H9 (cell line): ENCODE measurements around the gene EPGN. TPM values are rescaled to one million over a fixed set of nuclear protein-coding genes. Genes with fewer than 3 reads are reported as not detected.

Experiments used
- DNase-seq: peaks from one replicate; pipeline ENCODE4 v3.0.0-alpha.2; 2017
- H2AFZ ChIP-seq: one replicate; pipeline ENCODE4 v1.6.1; 2013; ENCODE audit warnings: mild to moderate bottlenecking, low read length, control low read depth, moderate library complexity
- H2AK5ac ChIP-seq: 2 replicates; pipeline ENCODE4 v1.6.1; 2013; ENCODE audit warnings: low read length, control low read depth, mixed read lengths; ENCODE audit not compliant: insufficient read length
- H2BK120ac ChIP-seq: one replicate; pipeline ENCODE4 v1.6.1; 2013; ENCODE audit warnings: low read depth, mild to moderate bottlenecking, low read length, control low read depth, inconsistent platforms; ENCODE audit not compliant: poor library complexity, severe bottlenecking
- H2BK12ac ChIP-seq: 2 replicates; pipeline ENCODE4 v1.6.1; 2013; ENCODE audit warnings: low read length, control low read depth, mixed read lengths, low read depth; ENCODE audit not compliant: insufficient read length
- H2BK15ac ChIP-seq: 2 replicates; pipeline ENCODE4 v1.6.1; 2013; ENCODE audit warnings: low read depth, low read length, control low read depth
- H2BK20ac ChIP-seq: one replicate; pipeline ENCODE4 v1.6.1; 2013; ENCODE audit warnings: low read depth, mild to moderate bottlenecking, low read length, control low read depth, inconsistent platforms; ENCODE audit not compliant: poor library complexity, severe bottlenecking
- H2BK5ac ChIP-seq: 2 replicates; pipeline ENCODE4 v1.6.1; 2013; ENCODE audit warnings: low read length, control low read depth, mixed read lengths; ENCODE audit not compliant: insufficient read length
- H3K14ac ChIP-seq: 2 replicates; pipeline ENCODE4 v1.6.1; 2013; ENCODE audit warnings: low read length, control low read depth; ENCODE audit not compliant: insufficient read depth
- H3K18ac ChIP-seq: 2 replicates; pipeline ENCODE4 v1.6.1; 2013; ENCODE audit warnings: low read depth, mild to moderate bottlenecking, mixed read lengths, low read length, control low read depth; ENCODE audit not compliant: insufficient read length
- H3K23ac ChIP-seq: 2 replicates; pipeline ENCODE4 v1.6.1; 2013; ENCODE audit warnings: low read length, control low read depth, mixed read lengths, low read depth; ENCODE audit not compliant: insufficient read length
- H3K23me2 ChIP-seq: 2 replicates; pipeline ENCODE4 v1.6.1; 2013; ENCODE audit warnings: low read depth, mild to moderate bottlenecking, mixed read lengths, low read length, control low read depth; ENCODE audit not compliant: insufficient read length, poor library complexity, severe bottlenecking
- H3K27ac ChIP-seq: 2 replicates; pipeline ENCODE4 v1.5.1; 2013; ENCODE audit warnings: low read length, control low read depth, mixed read lengths, low read depth; ENCODE audit not compliant: insufficient read length
- H3K27me3 ChIP-seq: 2 replicates; pipeline ENCODE4 v1.6.1; 2013; ENCODE audit warnings: low read length, control low read depth, inconsistent platforms; ENCODE audit not compliant: insufficient read depth
- H3K4ac ChIP-seq: 2 replicates; pipeline ENCODE4 v1.6.1; 2013; ENCODE audit warnings: low read depth, mild to moderate bottlenecking, control low read depth, inconsistent platforms, low read length, moderate library complexity
- H3K4me1 ChIP-seq: 2 replicates; pipeline ENCODE4 v1.6.1; 2013; ENCODE audit warnings: low read length, control low read depth, inconsistent platforms; ENCODE audit not compliant: insufficient read depth
- H3K4me2 ChIP-seq: 2 replicates; pipeline ENCODE4 v1.6.1; 2013; ENCODE audit warnings: low read length, control low read depth, mixed read lengths; ENCODE audit not compliant: insufficient read length, insufficient read depth
- H3K56ac ChIP-seq: 2 replicates; pipeline ENCODE4 v1.6.1; 2013; ENCODE audit warnings: low read depth, mild to moderate bottlenecking, mixed read lengths, low read length, control low read depth; ENCODE audit not compliant: insufficient read length
- H3K79me1 ChIP-seq: 2 replicates; pipeline ENCODE4 v1.6.1; 2013; ENCODE audit warnings: low read depth, mild to moderate bottlenecking, moderate library complexity, low read length, control low read depth, inconsistent platforms; ENCODE audit not compliant: insufficient read depth, poor library complexity, severe bottlenecking
- H3K79me2 ChIP-seq: 2 replicates; pipeline ENCODE4 v1.6.1; 2013; ENCODE audit warnings: low read length, control low read depth, inconsistent platforms; ENCODE audit not compliant: insufficient read depth
- H3K9ac ChIP-seq: 2 replicates; pipeline ENCODE4 v1.6.1; 2013; ENCODE audit warnings: low read length, control low read depth, mixed read lengths; ENCODE audit not compliant: insufficient read length; ENCODE audit errors: extremely low read depth
- H3K9me3 ChIP-seq: one replicate; pipeline ENCODE4 v1.6.1; 2013; ENCODE audit warnings: low read depth, low read length, inconsistent platforms; ENCODE audit not compliant: control insufficient read depth
- H3T11ph ChIP-seq: one replicate; pipeline ENCODE4 v1.6.1; 2013; ENCODE audit warnings: mild to moderate bottlenecking, low read length, control low read depth, inconsistent platforms
- H4K20me1 ChIP-seq: one replicate; pipeline ENCODE4 v1.6.1; 2013; ENCODE audit not compliant: control insufficient read depth, insufficient read length, insufficient read depth
- H4K5ac ChIP-seq: 2 replicates; pipeline ENCODE4 v1.6.1; 2013; ENCODE audit warnings: low read depth, mild to moderate bottlenecking, mixed read lengths, low read length, control low read depth; ENCODE audit not compliant: insufficient read length
- H4K8ac ChIP-seq: replicated peaks from 2 replicates; pipeline ENCODE4 v1.6.1; 2013; ENCODE audit warnings: low read length, control low read depth, mixed read lengths, low read depth; ENCODE audit not compliant: insufficient read length
- H4K91ac ChIP-seq: 2 replicates; pipeline ENCODE4 v1.6.1; 2013; ENCODE audit warnings: low read depth, mild to moderate bottlenecking, moderate library complexity, mixed read lengths, low read length, control low read depth; ENCODE audit not compliant: insufficient read length
- H3K27ac Mint-ChIP-seq, 3 experiments: 2 replicates in 2 of 3; 3 replicates in 1 of 3; pipeline ENCODE4 v1.8.0; 2020 to 2021; ENCODE audit warnings: mixed read lengths in 3 of 3, mild to moderate bottlenecking in 1 of 3, moderate library complexity in 1 of 3
- H3K27me3 Mint-ChIP-seq: 2 replicates; pipeline ENCODE4 v1.8.0; 2021; ENCODE audit warnings: low read depth, mild to moderate bottlenecking, moderate library complexity, mixed read lengths
- H3K36me3 Mint-ChIP-seq, 3 experiments: 2 replicates in 2 of 3; 3 replicates in 1 of 3; pipeline ENCODE4 v1.8.0; 2020 to 2021; ENCODE audit warnings: low read depth in 3 of 3, mixed read lengths in 3 of 3; ENCODE audit not compliant: insufficient read depth in 1 of 3
- H3K4me1 Mint-ChIP-seq, 2 experiments: 2 replicates each; pipeline ENCODE4 v1.8.0; 2020; ENCODE audit warnings: mixed read lengths in 2 of 2
- H3K4me3 Mint-ChIP-seq, 2 experiments: 2 replicates in 1 of 2; 3 replicates in 1 of 2; pipeline ENCODE4 v1.8.0; 2020 to 2021; ENCODE audit warnings: mild to moderate bottlenecking in 2 of 2, mixed read lengths in 2 of 2, moderate library complexity in 1 of 2
- H3K9me3 Mint-ChIP-seq, 2 experiments: 2 replicates in 1 of 2; 3 replicates in 1 of 2; pipeline ENCODE4 v1.8.0; 2020; ENCODE audit warnings: mild to moderate bottlenecking in 2 of 2, mixed read lengths in 2 of 2, moderate library complexity in 1 of 2
- WGBS: extraction: QIAGEN DNeasy Blood & Tissue Kit; methylation state at CpG from one replicate; pipeline ENCODE4 v1.1.7; 2013; ENCODE audit warnings: missing lambda C conversion rate, low lambda C conversion rate, mixed read lengths; ENCODE audit not compliant: insufficient read length; ENCODE audit errors: extremely low coverage; 5-methylcytosine and 5-hydroxymethylcytosine counted together
- total RNA-seq: library from RNA; stranded (reverse); gene quantifications from 2 replicates; pipeline ENCODE4 v1.2.1, GENCODE V29; 2021
- TF ChIP-seq, protein P1 (sequence below): fragments of 200-600 bp; sonication (generic); conservative IDR thresholded peaks from 3 replicates; pipeline ENCODE4 v1.8.0; 2021; ENCODE audit warnings: antibody characterized with exemption, mild to moderate bottlenecking

Gene EPGN
- total RNA-seq, 1 experiment from 2014 or later, result not detected

GRCh38 chr4:74315376-74315775 is 7.1 kb downstream of the EPGN start:
- H3K23me2 ChIP-seq, result no peaks in the 10 kb centered on the region
- H4K5ac ChIP-seq, result no peak overlapping the region
- no peaks in the 10 kb centered on the region for H3K9me3 ChIP-seq
- WGBS, result no CpG with 5 or more reads among the region's 5 CpGs
- Mint-ChIP-seq H3K27me3 (no peaks in the 10 kb centered on the region), H3K27ac (no peak overlapping the region), H3K9me3 (no peaks in the 10 kb centered on the region; a peak in 1 of 5 replicates), H3K36me3 (no peaks in the 10 kb centered on the region), H3K4me1 (peaks cover 3 to 4% of the 10 kb centered on the region in 2 experiments), H3K4me3 (no peak overlapping the region)
- H3K14ac ChIP-seq, result no peak overlapping the region
- no peak overlapping the region for H2BK120ac ChIP-seq
- TF ChIP-seq, protein P1, sequence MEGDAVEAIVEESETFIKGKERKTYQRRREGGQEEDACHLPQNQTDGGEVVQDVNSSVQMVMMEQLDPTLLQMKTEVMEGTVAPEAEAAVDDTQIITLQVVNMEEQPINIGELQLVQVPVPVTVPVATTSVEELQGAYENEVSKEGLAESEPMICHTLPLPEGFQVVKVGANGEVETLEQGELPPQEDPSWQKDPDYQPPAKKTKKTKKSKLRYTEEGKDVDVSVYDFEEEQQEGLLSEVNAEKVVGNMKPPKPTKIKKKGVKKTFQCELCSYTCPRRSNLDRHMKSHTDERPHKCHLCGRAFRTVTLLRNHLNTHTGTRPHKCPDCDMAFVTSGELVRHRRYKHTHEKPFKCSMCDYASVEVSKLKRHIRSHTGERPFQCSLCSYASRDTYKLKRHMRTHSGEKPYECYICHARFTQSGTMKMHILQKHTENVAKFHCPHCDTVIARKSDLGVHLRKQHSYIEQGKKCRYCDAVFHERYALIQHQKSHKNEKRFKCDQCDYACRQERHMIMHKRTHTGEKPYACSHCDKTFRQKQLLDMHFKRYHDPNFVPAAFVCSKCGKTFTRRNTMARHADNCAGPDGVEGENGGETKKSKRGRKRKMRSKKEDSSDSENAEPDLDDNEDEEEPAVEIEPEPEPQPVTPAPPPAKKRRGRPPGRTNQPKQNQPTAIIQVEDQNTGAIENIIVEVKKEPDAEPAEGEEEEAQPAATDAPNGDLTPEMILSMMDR, result no peak
- no peaks in the 10 kb centered on the region for H3K4me1 ChIP-seq
- no peak overlapping the region for H3K56ac ChIP-seq
- H4K8ac ChIP-seq, result no peak overlapping the region
- no peak overlapping the region for H2BK20ac ChIP-seq
- no peak overlapping the region for H2BK12ac ChIP-seq
- H3T11ph ChIP-seq, result no peak overlapping the region
- H3K79me2 ChIP-seq, result no peaks in the 10 kb centered on the region
- no peaks in the 10 kb centered on the region for H3K79me1 ChIP-seq
- no peak for DNase-seq
- no peaks in the 10 kb centered on the region for H3K27me3 ChIP-seq
- no peak overlapping the region for H2AK5ac ChIP-seq
- H3K27ac ChIP-seq, result no peak overlapping the region
- H3K4ac ChIP-seq, result no peak overlapping the region
- no peak overlapping the region for H3K23ac ChIP-seq
- no peak overlapping the region for H2AFZ ChIP-seq
- no peak overlapping the region for H3K18ac ChIP-seq
- H4K20me1 ChIP-seq, result no peaks in the 10 kb centered on the region
- no peak overlapping the region for H3K4me2 ChIP-seq
- H4K91ac ChIP-seq, result no peak overlapping the region
- no peak overlapping the region for H3K9ac ChIP-seq
- no peak overlapping the region for H2BK15ac ChIP-seq
- no peak overlapping the region for H2BK5ac ChIP-seq
